Parathyroid adenoma (tissue), 2 donors: Measurements from ENCODE around the gene GPC1.

ENCODE experiments used
- H2AFZ ChIP-seq: fragments of 300-600 bp; sonication (generic); one replicate; pipeline ENCODE4 v1.7.0; 2017; ENCODE audit warnings: antibody characterized with exemption, mild to moderate bottlenecking
- H3K27ac ChIP-seq: fragments of 300-600 bp; sonication (generic); one replicate; pipeline ENCODE4 v1.7.0; 2017
- H3K27me3 ChIP-seq: fragments of 300-600 bp; sonication (generic); one replicate; pipeline ENCODE4 v1.7.0; 2017; ENCODE audit warnings: low read length; ENCODE audit not compliant: control insufficient read depth, insufficient read depth
- H3K36me3 ChIP-seq: fragments of 300-600 bp; sonication (generic); one replicate; pipeline ENCODE4 v1.7.0; 2017; ENCODE audit warnings: low read length; ENCODE audit not compliant: control insufficient read depth, insufficient read depth
- H3K4me1 ChIP-seq: fragments of 300-600 bp; sonication (generic); one replicate; pipeline ENCODE4 v1.7.0; 2017; ENCODE audit warnings: control low read depth
- H3K4me2 ChIP-seq: fragments of 300-600 bp; sonication (generic); one replicate; pipeline ENCODE4 v1.7.0; 2017; ENCODE audit warnings: low read length
- H3K4me3 ChIP-seq: fragments of 300-600 bp; sonication (generic); one replicate; pipeline ENCODE4 v1.7.0; 2017; ENCODE audit warnings: low read depth, low read length
- H3K79me2 ChIP-seq: fragments of 300-600 bp; sonication (generic); one replicate; pipeline ENCODE4 v1.7.0; 2017; ENCODE audit warnings: control low read depth
- H3K9ac ChIP-seq: fragments of 300-600 bp; sonication (generic); one replicate; pipeline ENCODE4 v1.7.0; 2017; ENCODE audit warnings: mild to moderate bottlenecking
- H3K9me3 ChIP-seq: fragments of 300-600 bp; sonication (generic); one replicate; pipeline ENCODE4 v1.7.0; 2017; ENCODE audit warnings: low read length; ENCODE audit not compliant: control insufficient read depth
- TF ChIP-seq, protein P1 (sequence below): fragments of 300-600 bp; sonication (generic); IDR thresholded peaks from one replicate; pipeline ENCODE4 v1.7.0; 2017; ENCODE audit warnings: antibody characterized with exemption, mild to moderate bottlenecking
- donor health status: primary hyperparathyroidism.

GPC1 gene

DNA sequence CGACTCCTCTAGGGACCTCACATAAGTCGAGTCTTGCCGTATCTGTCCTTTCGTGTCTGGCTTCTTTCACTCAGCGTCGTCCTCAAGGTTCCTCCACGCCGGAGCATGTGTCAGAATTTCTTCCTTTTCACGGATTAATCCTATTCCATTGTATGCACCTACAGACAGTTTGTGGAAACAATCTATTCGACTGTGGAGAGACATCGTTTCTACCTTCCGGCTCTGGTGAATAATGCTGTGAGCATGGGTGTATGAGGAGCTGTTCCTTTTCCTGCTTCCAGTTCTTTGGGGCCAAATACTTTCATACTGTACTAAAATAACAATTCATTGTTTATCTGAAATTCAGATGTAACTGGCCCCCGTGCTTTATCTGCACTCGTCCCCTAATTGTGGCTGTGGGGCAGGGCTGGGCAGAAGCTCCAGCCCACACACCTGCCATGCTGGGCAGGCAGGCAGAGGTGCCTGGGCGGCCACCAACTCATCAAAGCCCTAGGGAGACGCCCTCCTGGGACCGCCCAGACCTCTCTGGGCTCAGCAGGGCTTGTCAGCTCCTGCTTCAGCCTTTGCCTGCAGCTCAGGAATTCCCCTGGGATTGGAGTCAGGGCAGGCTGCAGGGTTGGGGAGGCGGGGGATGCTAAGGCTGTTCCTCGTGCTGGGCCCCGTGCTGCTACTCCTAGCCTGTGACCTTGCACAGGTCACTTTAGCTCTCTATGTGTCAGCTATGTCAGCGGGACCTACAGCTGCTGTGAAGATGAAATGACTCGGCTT is 14.5 kb downstream of the GPC1 start:
- TF ChIP-seq, protein P1, sequence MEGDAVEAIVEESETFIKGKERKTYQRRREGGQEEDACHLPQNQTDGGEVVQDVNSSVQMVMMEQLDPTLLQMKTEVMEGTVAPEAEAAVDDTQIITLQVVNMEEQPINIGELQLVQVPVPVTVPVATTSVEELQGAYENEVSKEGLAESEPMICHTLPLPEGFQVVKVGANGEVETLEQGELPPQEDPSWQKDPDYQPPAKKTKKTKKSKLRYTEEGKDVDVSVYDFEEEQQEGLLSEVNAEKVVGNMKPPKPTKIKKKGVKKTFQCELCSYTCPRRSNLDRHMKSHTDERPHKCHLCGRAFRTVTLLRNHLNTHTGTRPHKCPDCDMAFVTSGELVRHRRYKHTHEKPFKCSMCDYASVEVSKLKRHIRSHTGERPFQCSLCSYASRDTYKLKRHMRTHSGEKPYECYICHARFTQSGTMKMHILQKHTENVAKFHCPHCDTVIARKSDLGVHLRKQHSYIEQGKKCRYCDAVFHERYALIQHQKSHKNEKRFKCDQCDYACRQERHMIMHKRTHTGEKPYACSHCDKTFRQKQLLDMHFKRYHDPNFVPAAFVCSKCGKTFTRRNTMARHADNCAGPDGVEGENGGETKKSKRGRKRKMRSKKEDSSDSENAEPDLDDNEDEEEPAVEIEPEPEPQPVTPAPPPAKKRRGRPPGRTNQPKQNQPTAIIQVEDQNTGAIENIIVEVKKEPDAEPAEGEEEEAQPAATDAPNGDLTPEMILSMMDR: no peak
- Histone ChIP-seq H3K9ac (no peak overlapping the region), H3K27ac (no peak overlapping the region)

DNA sequence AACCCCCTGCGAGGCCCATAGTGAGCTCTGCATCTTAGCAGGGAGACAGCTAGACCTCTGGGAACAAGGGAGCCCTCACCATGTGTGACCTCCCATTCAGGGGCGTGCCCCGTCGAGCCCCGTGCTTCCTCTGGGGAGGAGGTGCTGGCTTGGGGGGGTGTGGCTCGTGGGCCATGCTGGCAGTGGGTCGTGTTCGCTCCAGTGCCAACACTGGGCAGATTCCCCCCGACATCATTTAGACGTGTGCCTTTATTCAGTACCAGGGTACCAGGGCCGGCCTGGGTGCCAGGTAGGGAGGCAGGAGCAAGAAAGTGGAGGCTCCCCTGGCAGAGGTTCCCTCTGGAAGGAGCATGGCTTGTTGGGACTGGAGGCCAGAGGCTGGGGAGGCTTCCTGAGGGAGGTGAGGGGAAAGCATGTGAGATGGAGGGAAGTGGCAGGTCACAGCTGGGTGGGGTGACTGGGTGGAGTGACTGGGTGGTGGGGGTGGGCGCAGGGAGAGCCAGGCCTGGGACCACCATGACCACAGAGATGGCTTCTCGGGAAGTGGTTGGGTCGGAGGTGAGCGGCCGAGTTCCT is 15.2 kb downstream of the GPC1 start:
- Histone ChIP-seq H3K36me3 (no peaks in the 10 kb centered on the region), H3K9ac (no peak overlapping the region), H3K9me3 (no peaks in the 10 kb centered on the region), H3K4me3 (no peak overlapping the region), H3K4me1 (peaks cover 5% of the 10 kb centered on the region), H3K4me2 (no peak overlapping the region), H3K27me3 (no peaks in the 10 kb centered on the region), H2AFZ (no peak overlapping the region), H3K27ac (no peak overlapping the region), H3K79me2 (no peaks in the 10 kb centered on the region)
- TF ChIP-seq, protein P1: no peak

More for the DNA sequence above, 14.5 kb downstream of the GPC1 start:
- no peak overlapping the region for H3K4me2 ChIP-seq
- peaks cover 5% of the 10 kb centered on the region for H3K4me1 ChIP-seq
- H3K9me3 ChIP-seq: no peaks in the 10 kb centered on the region
- H3K36me3 ChIP-seq: no peaks in the 10 kb centered on the region
- no peaks in the 10 kb centered on the region for H3K79me2 ChIP-seq
- H3K4me3 ChIP-seq: no peak overlapping the region
- no peak overlapping the region for H2AFZ ChIP-seq
- H3K27me3 ChIP-seq: no peaks in the 10 kb centered on the region

DNA sequence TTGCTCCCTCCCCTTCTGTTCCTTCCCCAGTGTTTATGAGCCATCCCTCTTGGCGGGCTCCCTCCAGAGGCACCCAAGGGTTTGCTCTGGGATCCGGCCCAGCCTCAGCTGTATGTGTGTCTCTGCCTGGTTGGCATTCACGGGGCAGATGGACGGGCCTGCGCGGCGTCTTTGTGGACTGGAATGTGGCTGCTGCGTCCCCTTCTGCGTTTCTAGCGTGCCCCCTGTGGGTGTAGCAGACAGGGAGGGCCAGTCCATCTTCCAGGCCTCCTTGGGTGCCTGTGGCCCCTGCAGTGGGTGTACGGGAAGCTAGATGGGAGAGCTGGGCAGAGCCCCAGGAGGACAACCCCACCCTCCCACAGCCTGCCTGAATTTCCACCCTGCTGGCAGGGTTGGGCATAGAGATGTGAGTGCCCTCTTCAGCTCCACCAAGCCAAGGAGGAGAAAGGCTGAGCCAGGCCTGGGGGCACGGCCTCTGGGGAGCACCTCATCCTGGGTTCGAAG is 15.7 kb downstream of the GPC1 start:
- H3K4me1 ChIP-seq: peaks cover 5% of the 10 kb centered on the region
- TF ChIP-seq, protein P1: no peak
- no peaks in the 10 kb centered on the region for H3K36me3 ChIP-seq
- no peaks in the 10 kb centered on the region for H3K9me3 ChIP-seq
- H3K27me3 ChIP-seq: no peaks in the 10 kb centered on the region
- no peak overlapping the region for H3K27ac ChIP-seq
- H3K79me2 ChIP-seq: no peaks in the 10 kb centered on the region
- H2AFZ ChIP-seq: no peak overlapping the region
- H3K4me3 ChIP-seq: no peak overlapping the region
- no peak overlapping the region for H3K4me2 ChIP-seq
- H3K9ac ChIP-seq: no peak overlapping the region

DNA sequence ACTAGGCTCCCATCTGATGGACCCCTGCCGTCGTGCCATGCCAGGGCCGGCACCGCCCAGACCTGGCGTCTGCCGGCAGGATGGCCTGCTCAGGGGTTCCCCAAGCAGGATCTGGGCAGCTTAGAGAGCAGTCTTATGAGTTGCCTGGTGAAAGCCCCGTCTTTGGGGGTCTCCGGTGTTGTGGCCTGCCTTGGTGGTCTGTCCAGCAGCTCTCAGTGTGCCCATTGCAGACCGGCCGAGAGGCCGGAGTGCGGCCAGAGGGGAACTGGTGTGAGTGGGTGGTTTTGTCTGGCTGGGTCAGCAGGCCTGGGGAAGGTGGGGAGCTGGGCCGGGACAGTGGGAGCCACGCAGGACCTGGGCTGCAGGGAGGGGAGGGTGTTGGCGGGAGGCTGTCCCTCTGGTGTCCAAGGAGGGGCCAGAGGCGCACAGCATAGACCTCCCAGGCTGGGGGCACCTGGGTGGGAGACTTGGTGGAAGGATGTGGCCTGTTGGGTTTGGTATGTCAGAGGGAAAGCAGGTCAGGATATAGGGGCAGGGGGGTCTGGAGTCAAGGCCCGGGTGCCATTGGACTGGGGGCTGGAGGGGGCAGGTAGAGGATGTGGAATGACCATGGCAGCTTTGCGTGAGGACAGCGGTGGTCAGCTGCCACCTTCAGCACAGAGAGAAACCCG is 16.5 kb downstream of the GPC1 start:
- H2AFZ ChIP-seq: peak overlapping the region; percentile 72
- TF ChIP-seq, protein P1: no peak
- H3K4me2 ChIP-seq: peak overlapping the region; percentile 80
- no peaks in the 10 kb centered on the region for H3K27me3 ChIP-seq
- H3K79me2 ChIP-seq: no peaks in the 10 kb centered on the region
- H3K9me3 ChIP-seq: no peaks in the 10 kb centered on the region
- peaks cover 5% of the 10 kb centered on the region for H3K4me1 ChIP-seq
- H3K27ac ChIP-seq: no peak overlapping the region
- H3K9ac ChIP-seq: no peak overlapping the region
- H3K4me3 ChIP-seq: peak overlapping the region; percentile 53
- no peaks in the 10 kb centered on the region for H3K36me3 ChIP-seq
